HTERT RPE-1 (cell line): ENCODE measurements around the gene AKAP6.
"Not testable (repeated sequence)": the region's sequence is repeated elsewhere in the genome, so short reads cannot be mapped to it uniquely, and the experiment has no call there.

Source experiments
- in situ Hi-C: fragments of 300-500 bp; cut with MboI; formaldehyde crosslinking; loops from 4 replicates; pipeline ENCODE4 v1.14.3; 2020; ENCODE audit warnings: low sequenced_read_pairs

Gene AKAP6

GRCh38 chr14:32786886-32787285 lies 457.8 kb downstream of the AKAP6 start:
- in situ Hi-C loops: no loop called here

- in situ Hi-C loops: not testable (repeated sequence)
Observed at GRCh38 chr14:32793033-32793432, 463.9 kb downstream of the AKAP6 start.

GRCh38 chr14:32800320-32800719 lies 471.2 kb downstream of the AKAP6 start:
- in situ Hi-C loops: no loop called here

- in situ Hi-C loops: no loop called here
Observed at GRCh38 chr14:32802295-32802694, 473.2 kb downstream of the AKAP6 start.

GRCh38 chr14:32805979-32806378 lies 476.9 kb downstream of the AKAP6 start:
- in situ Hi-C loops: no loop called here

GRCh38 chr14:32808644-32809043 lies 479.5 kb downstream of the AKAP6 start:
- in situ Hi-C loops: no loop called here

- in situ Hi-C loops: no loop called here
Observed at GRCh38 chr14:32809255-32809654, 480.2 kb downstream of the AKAP6 start.

- in situ Hi-C loops: no loop called here
Observed at GRCh38 chr14:32813401-32813800, 484.3 kb downstream of the AKAP6 start.

GRCh38 chr14:32814721-32815120 lies 485.6 kb downstream of the AKAP6 start:
- in situ Hi-C loops: no loop called here

GRCh38 chr14:32816588-32816987 lies 487.5 kb downstream of the AKAP6 start:
- in situ Hi-C loops: no loop called here

GRCh38 chr14:32817780-32818179 lies 488.7 kb downstream of the AKAP6 start:
- in situ Hi-C loops: no loop called here

- in situ Hi-C loops: no loop called here
Observed at GRCh38 chr14:32818581-32818980, 489.5 kb downstream of the AKAP6 start.

GRCh38 chr14:32820181-32820580 lies 491.1 kb downstream of the AKAP6 start:
- in situ Hi-C loops: no loop called here

- in situ Hi-C loops: no loop called here
Observed at GRCh38 chr14:32820682-32821081, 491.6 kb downstream of the AKAP6 start.

- in situ Hi-C loops: no loop called here
Observed at GRCh38 chr14:32821964-32822653, 493.0 kb downstream of the AKAP6 start.

GRCh38 chr14:32823706-32824105 lies 494.6 kb downstream of the AKAP6 start:
- in situ Hi-C loops: no loop called here

GRCh38 chr14:32824195-32824594 lies 495.1 kb downstream of the AKAP6 start:
- in situ Hi-C loops: no loop called here

GRCh38 chr14:32825058-32825457 lies 496.0 kb downstream of the AKAP6 start:
- in situ Hi-C loops: no loop called here

- in situ Hi-C loops: no loop called here
Observed at GRCh38 chr14:32826404-32827082, 497.4 kb downstream of the AKAP6 start.

- in situ Hi-C loops: no loop called here
Observed at GRCh38 chr14:32827514-32827913, 498.4 kb downstream of the AKAP6 start.

GRCh38 chr14:32835924-32836323 lies 506.8 kb downstream of the AKAP6 start:
- in situ Hi-C loops: no loop called here

GRCh38 chr14:32841698-32842097 lies 512.6 kb downstream of the AKAP6 start:
- in situ Hi-C loops: no loop called here
